Fibroblast of pulmonary artery (primary cell): ENCODE measurements around the gene LATS2.

ENCODE experiments used
- DNase-seq: peaks from one replicate; pipeline ENCODE4 v3.0.0-alpha.2; 2010; ENCODE audit warnings: low read depth
- H3K4me3 ChIP-seq: replicated peaks from 2 replicates; pipeline ENCODE4 v1.5.1; 2011; ENCODE audit warnings: low read depth, mild to moderate bottlenecking, control low read depth, low read length, moderate library complexity
- TF ChIP-seq, protein P1 (sequence below): IDR thresholded peaks from 2 replicates; pipeline ENCODE4 v1.5.1; 2011; ENCODE audit warnings: mild to moderate bottlenecking, control low read depth, low read length, inconsistent platforms; ENCODE audit errors: missing control alignments

The LATS2 gene

GRCh38 chr13:21047591-21048282 is 13.6 kb downstream of the LATS2 start:
- TF ChIP-seq, protein P1, sequence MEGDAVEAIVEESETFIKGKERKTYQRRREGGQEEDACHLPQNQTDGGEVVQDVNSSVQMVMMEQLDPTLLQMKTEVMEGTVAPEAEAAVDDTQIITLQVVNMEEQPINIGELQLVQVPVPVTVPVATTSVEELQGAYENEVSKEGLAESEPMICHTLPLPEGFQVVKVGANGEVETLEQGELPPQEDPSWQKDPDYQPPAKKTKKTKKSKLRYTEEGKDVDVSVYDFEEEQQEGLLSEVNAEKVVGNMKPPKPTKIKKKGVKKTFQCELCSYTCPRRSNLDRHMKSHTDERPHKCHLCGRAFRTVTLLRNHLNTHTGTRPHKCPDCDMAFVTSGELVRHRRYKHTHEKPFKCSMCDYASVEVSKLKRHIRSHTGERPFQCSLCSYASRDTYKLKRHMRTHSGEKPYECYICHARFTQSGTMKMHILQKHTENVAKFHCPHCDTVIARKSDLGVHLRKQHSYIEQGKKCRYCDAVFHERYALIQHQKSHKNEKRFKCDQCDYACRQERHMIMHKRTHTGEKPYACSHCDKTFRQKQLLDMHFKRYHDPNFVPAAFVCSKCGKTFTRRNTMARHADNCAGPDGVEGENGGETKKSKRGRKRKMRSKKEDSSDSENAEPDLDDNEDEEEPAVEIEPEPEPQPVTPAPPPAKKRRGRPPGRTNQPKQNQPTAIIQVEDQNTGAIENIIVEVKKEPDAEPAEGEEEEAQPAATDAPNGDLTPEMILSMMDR = no peak
- DNase-seq = no peak
- no peak overlapping the region for H3K4me3 ChIP-seq

DNA sequence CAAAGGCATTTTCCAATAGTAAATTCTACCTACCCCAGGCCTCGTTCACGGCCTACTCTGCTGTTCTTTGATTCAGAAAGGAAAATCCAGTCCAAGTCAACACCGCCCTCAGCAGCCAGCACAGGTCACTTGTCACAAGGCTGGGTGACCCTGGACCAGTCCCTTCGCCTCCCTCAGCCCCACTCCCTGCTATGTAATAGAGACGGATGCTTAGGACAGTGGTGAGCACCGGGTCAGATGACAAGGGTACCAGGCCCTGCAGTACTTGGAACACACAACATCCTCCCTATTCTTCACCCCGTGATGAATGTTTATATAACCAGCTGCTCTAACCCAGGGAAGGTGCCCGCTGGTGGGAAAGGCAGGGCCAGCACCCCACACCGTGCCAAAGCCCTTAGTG is 14.3 kb downstream of the LATS2 start:
- no peak overlapping the region for H3K4me3 ChIP-seq
- TF ChIP-seq, protein P1 = no peak
- DNase-seq = no peak

GRCh38 chr13:21046203-21046602 is 15.2 kb downstream of the LATS2 start:
- DNase-seq = no peak
- no peak overlapping the region for H3K4me3 ChIP-seq
- TF ChIP-seq, protein P1 = no peak

DNA sequence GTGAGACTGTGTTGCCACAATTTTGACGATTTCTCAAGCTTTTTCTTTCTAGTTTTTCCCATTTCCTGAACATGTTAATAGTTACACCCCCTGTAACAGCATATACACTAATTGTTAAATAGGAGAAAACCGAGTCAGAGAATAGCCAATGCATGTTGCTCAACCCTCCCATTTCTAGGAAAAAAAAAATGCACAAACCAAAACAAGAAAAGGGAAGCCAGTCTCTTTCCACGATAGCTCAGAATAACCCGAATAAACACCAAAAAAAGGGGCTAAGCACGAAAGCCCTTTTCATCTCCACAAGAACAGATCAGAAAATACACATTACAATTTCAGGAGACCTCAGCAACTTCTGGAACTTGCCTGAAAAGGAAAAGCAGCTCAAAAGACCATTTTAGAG is 16.3 kb downstream of the LATS2 start:
- TF ChIP-seq, protein P1 = no peak
- no peak overlapping the region for H3K4me3 ChIP-seq
- DNase-seq = no peak

DNA sequence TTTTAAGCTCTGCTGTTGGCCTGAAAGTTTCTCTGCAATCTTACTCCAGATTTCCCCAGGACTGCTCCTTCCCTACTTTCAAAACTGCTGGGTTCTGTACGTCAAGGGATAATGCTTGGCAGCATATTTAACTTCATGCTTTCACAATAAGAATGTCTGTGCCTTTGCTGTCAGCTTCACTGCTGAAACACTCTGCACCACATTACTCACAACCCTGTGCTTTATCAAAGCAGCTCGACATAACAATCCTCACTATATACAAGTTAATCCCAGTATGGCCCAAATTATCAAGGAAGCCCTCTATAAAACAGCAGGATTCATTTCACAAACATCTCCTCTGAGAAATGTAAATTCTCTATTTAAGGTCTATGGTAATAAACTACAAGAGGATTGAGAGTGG is 17.5 kb downstream of the LATS2 start:
- no peak overlapping the region for H3K4me3 ChIP-seq
- TF ChIP-seq, protein P1 = no peak
- DNase-seq = peak; percentile 93

GRCh38 chr13:21040120-21040826 is 21.1 kb downstream of the LATS2 start:
- no peak overlapping the region for H3K4me3 ChIP-seq
- TF ChIP-seq, protein P1 = no peak
- DNase-seq = no peak
